SH-SY5Y (cell line): ENCODE results near the gene CDC42SE2.

ENCODE experiments used
- GATA2 ChIP-seq: IDR thresholded peaks from 2 replicates; pipeline ENCODE4 v1.6.1; 2011; ENCODE audit warnings: mild to moderate bottlenecking, low read depth, low read length
- GATA3 ChIP-seq: IDR thresholded peaks from 2 replicates; pipeline ENCODE4 v1.6.1; 2011; ENCODE audit warnings: low read depth, mild to moderate bottlenecking, low read length, moderate library complexity

Gene CDC42SE2

GRCh38 chr5:131361677-131362315 is 97.9 kb downstream of the CDC42SE2 start:
- TF ChIP-seq GATA3 (no peak), GATA2 (no peak)

- no peak for TF ChIP-seq GATA2
- no peak for TF ChIP-seq GATA3
Measured at GRCh38 chr5:131363811-131364506, 100.1 kb downstream of the CDC42SE2 start.

- TF ChIP-seq GATA2 (no peak), GATA3 (no peak)
Measured at GRCh38 chr5:131364507-131365050, 100.7 kb downstream of the CDC42SE2 start.

- TF ChIP-seq GATA2 (no peak), GATA3 (no peak)
Measured at GRCh38 chr5:131366428-131366827, 102.6 kb downstream of the CDC42SE2 start.

- TF ChIP-seq GATA2: no peak
- TF ChIP-seq GATA3: no peak
Measured at GRCh38 chr5:131367219-131367860, 103.5 kb downstream of the CDC42SE2 start.

GRCh38 chr5:131368866-131369265 is 105.0 kb downstream of the CDC42SE2 start:
- no peak for TF ChIP-seq GATA3
- no peak for TF ChIP-seq GATA2

- TF ChIP-seq GATA3 (no peak), GATA2 (no peak)
Measured at GRCh38 chr5:131369558-131369957, 105.7 kb downstream of the CDC42SE2 start.

GRCh38 chr5:131371835-131372234 is 108.0 kb downstream of the CDC42SE2 start:
- TF ChIP-seq GATA2: no peak
- no peak for TF ChIP-seq GATA3

GRCh38 chr5:131373265-131373664 is 109.4 kb downstream of the CDC42SE2 start:
- TF ChIP-seq GATA2: no peak

GRCh38 chr5:131375351-131375750 is 111.5 kb downstream of the CDC42SE2 start:
- no peak for TF ChIP-seq GATA3
- TF ChIP-seq GATA2: no peak

GRCh38 chr5:131377346-131377745 is 113.5 kb downstream of the CDC42SE2 start:
- TF ChIP-seq GATA2 (no peak), GATA3 (no peak)

- TF ChIP-seq GATA3 (no peak), GATA2 (no peak)
Measured at GRCh38 chr5:131377785-131378325, 114.0 kb downstream of the CDC42SE2 start.

- TF ChIP-seq GATA3 (no peak), GATA2 (no peak)
Measured at GRCh38 chr5:131378721-131379541, 115.1 kb downstream of the CDC42SE2 start.

- TF ChIP-seq GATA3: no peak
- no peak for TF ChIP-seq GATA2
Measured at GRCh38 chr5:131379723-131380122, 115.9 kb downstream of the CDC42SE2 start.

- TF ChIP-seq GATA3: no peak
- no peak for TF ChIP-seq GATA2
Measured at GRCh38 chr5:131381021-131381420, 117.2 kb downstream of the CDC42SE2 start.
